HG02610 (cell line): ENCODE data around the gene SLC27A6.
"Not testable (repeated sequence)": the region's sequence is repeated elsewhere in the genome, so short reads cannot be mapped to it uniquely, and the experiment has no call there.

Experiments
- ATAC-seq: cut with Tn5 transposase; IDR thresholded peaks from one replicate; pipeline ENCODE4 v1.9.1; 2021; ENCODE audit warnings: mild to moderate bottlenecking, moderate library complexity; ENCODE audit not compliant: unreplicated experiment

Gene SLC27A6

GRCh38 chr5:128965011-128965637, at the start of gene SLC27A6:
SLC27A6 (plus strand) TSS chr5:128965488; CDS start chr5:128966138, 650 bp downstream.
- ATAC-seq, result no peak

GRCh38 chr5:128919542-128919941, 45.7 kb upstream of the SLC27A6 start:
- no peak for ATAC-seq

- ATAC-seq, result no peak
These were observed 44.7 kb upstream of the SLC27A6 start for GRCh38 chr5:128920345-128921215.

- ATAC-seq, result no peak
These were observed 41.0 kb upstream of the SLC27A6 start for GRCh38 chr5:128924299-128924698.

GRCh38 chr5:128925973-128926372, 39.3 kb upstream of the SLC27A6 start:
- no peak for ATAC-seq

GRCh38 chr5:128927644-128928043, 37.6 kb upstream of the SLC27A6 start:
- no peak for ATAC-seq

- ATAC-seq, result not testable (repeated sequence)
These were observed 33.1 kb upstream of the SLC27A6 start for GRCh38 chr5:128932232-128932631.

GRCh38 chr5:128943100-128943499, 22.2 kb upstream of the SLC27A6 start:
- ATAC-seq, result not testable (repeated sequence)

- no peak for ATAC-seq
These were observed 15.3 kb upstream of the SLC27A6 start for GRCh38 chr5:128949847-128950546.

- not testable (repeated sequence) for ATAC-seq
These were observed 14.0 kb upstream of the SLC27A6 start for GRCh38 chr5:128951301-128951700.

- ATAC-seq, result no peak
These were observed 9.1 kb upstream of the SLC27A6 start for GRCh38 chr5:128956164-128956563.

GRCh38 chr5:128962211-128962610, 3.1 kb upstream of the SLC27A6 start:
- no peak for ATAC-seq

- ATAC-seq, result no peak
These were observed 482 bp downstream of the SLC27A6 start for GRCh38 chr5:128965638-128966302.

GRCh38 chr5:128966375-128966774, 1.1 kb downstream of the SLC27A6 start:
- ATAC-seq, result no peak

- ATAC-seq, result no peak
These were observed 1.6 kb downstream of the SLC27A6 start for GRCh38 chr5:128966846-128967245.

- no peak for ATAC-seq
These were observed 8.0 kb downstream of the SLC27A6 start for GRCh38 chr5:128973244-128973643.

- no peak for ATAC-seq
These were observed 9.3 kb downstream of the SLC27A6 start for GRCh38 chr5:128974567-128974966.

- no peak for ATAC-seq
These were observed 14.5 kb downstream of the SLC27A6 start for GRCh38 chr5:128979761-128980160.

- no peak for ATAC-seq
These were observed 15.6 kb downstream of the SLC27A6 start for GRCh38 chr5:128980917-128981316.

- no peak for ATAC-seq
These were observed 19.2 kb downstream of the SLC27A6 start for GRCh38 chr5:128984480-128984879.

- no peak for ATAC-seq
These were observed 23.2 kb downstream of the SLC27A6 start for GRCh38 chr5:128988476-128988875.
